ENCODE results near the gene STRA6.
"Not testable (repeated sequence)": the region's sequence is repeated elsewhere in the genome, so short reads cannot be mapped to it uniquely, and the experiment has no call there.

The STRA6 gene

DNA sequence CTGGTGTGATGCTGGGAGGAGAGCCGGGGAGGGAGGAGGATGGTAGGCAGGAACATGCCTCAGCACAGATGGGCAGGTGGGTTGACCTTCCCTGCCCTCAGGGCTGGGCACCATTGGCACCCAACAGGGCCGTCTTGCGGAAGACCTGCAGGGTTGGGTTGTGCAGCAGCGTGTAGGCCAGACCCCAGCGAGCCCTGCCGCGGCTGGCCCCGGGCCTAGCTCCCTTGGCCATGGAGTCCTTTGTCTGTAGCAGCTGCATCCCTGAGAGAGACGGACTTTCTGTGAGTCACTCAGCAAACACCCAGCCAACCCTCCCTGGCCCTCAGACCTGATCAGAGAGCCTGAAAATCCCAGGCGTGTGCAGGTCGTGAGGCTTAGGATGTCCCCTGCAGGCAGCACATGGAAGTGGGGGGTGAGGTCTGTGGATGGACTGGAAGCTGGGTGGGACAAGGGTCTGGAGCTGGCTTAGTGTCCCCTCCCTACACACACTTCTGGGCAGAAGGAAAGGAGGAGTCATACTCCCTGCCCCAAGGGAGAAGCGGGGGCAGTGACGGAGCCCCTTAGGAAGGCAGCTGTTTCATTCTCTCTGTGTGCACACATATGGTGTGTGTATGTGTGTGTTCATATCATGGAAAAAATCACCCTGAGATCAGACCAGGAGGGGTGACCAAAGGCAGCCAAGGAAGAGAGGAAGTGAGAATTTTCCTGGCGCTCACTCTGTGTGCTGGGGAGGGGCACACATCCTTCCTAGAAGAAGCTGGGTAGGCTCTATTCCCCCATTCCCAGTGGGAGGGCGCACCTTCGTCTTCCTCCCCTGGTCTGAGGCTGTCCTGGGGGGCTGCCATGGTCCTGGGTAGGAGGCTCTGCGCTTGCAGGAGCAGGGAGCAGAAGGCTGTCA lies 22.4 kb downstream of the STRA6 start:
- no peak for DNase-seq

DNA sequence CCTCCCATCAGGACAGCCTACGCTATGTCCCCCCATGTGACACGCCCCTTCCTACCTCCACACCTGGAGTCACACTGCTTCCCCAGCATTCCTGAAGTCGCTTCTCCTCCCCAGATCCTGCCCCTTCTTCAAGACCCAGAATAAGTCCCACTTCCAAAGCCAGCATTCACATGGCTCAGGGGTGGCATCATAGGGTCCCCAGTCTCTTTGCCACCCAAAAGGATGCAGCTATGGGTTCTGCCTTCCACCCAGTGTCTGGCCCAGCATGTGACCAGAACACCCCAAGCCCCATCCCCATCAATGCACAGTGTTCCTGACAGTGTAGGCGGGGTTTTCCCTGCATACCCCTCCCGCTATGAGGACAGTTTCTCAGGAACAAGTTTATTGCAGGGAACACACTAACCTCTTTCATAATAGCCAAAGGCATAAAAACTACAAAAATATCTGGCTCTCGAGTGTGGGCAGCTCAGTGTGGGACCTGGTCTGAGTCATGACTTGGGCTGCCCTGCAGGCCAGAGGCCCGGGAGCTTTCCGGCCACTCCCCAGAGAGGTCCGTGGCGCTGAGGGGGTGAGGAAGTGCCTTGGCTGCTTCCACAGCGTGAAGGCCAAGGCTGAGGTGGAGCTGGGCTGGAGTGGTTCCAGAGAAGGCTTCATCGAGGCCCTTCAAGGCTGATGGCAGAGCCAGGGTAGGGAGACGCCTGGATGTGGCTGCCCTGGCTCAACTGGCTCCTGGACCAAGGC lies 23.3 kb downstream of the STRA6 start:
- DNase-seq: no peak

DNA sequence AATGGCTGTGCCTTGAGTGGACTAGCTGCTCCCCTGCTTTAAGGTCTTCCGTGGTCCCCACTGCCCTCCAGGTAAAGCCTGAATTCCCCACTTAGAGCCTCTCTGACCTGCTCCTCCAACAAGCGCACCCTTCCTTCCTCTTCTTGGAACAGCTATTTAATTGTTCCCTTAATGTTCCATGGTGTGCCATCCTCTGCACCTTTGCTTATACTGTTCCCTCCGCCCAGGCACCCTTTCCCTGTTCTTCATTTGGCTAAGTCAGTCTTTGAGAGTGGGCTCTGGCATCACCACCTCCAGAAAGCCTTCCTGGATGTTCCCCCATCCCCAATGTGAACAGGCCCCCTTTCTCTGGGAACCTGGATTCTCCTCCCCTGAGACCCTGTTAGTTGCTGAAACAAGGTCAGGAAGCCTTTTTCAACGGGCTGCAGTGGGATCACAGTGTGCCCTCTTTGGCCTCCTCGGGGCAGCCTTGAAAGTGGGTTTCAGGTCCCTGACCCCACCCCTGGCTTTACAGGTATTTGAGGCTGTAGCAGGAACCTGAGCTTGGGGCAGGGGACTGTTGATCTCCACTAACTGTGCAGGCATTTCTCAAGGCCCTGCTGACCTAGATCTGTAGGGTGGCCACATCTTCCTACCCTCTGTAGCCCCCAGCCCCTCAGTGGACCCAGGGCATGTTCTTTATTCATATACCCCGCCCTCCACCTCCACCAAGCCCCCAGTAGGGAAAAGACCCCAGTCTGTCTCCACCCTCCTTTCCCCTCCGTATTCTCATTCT lies 24.1 kb downstream of the STRA6 start:
- DNase-seq: no peak

DNA sequence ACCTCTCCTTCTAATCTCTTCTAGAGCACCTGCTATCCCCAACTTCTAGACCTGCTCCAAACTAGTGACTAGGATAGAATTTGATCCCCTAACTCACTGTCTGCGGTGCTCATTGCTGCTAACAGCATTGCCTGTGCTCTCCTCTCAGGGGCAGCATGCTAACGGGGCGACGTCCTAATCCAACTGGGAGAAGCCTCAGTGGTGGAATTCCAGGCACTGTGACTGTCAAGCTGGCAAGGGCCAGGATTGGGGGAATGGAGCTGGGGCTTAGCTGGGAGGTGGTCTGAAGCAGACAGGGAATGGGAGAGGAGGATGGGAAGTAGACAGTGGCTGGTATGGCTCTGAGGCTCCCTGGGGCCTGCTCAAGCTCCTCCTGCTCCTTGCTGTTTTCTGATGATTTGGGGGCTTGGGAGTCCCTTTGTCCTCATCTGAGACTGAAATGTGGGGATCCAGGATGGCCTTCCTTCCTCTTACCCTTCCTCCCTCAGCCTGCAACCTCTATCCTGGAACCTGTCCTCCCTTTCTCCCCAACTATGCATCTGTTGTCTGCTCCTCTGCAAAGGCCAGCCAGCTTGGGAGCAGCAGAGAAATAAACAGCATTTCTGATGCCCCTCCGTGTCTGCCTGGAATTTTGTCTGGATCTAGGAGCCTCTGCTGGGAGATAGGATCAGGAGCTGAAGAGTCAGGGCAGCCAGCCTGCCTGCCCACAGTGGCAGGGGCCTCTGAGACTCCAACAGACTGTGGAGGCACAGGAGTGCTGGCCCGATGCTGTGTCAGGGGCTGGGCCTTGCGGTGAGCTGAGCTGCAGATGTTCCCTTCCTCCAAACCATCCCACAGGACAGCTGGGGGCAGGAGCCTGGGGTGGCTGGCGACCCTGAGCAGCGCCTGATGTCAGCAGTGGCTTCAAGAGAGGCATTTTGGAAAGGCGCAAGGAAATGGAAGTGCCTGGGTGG lies 26.0 kb downstream of the STRA6 start:
- DNase-seq: no peak

DNA sequence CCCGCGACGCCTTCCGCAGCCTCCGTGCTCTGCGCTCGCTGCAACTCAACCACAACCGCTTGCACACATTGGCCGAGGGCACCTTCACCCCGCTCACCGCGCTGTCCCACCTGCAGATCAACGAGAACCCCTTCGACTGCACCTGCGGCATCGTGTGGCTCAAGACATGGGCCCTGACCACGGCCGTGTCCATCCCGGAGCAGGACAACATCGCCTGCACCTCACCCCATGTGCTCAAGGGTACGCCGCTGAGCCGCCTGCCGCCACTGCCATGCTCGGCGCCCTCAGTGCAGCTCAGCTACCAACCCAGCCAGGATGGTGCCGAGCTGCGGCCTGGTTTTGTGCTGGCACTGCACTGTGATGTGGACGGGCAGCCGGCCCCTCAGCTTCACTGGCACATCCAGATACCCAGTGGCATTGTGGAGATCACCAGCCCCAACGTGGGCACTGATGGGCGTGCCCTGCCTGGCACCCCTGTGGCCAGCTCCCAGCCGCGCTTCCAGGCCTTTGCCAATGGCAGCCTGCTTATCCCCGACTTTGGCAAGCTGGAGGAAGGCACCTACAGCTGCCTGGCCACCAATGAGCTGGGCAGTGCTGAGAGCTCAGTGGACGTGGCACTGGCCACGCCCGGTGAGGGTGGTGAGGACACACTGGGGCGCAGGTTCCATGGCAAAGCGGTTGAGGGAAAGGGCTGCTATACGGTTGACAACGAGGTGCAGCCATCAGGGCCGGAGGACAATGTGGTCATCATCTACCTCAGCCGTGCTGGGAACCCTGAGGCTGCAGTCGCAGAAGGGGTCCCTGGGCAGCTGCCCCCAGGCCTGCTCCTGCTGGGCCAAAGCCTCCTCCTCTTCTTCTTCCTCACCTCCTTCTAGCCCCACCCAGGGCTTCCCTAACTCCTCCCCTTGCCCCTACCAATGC lies 27.1 kb downstream of the STRA6 start:
- DNase-seq: no peak

DNA sequence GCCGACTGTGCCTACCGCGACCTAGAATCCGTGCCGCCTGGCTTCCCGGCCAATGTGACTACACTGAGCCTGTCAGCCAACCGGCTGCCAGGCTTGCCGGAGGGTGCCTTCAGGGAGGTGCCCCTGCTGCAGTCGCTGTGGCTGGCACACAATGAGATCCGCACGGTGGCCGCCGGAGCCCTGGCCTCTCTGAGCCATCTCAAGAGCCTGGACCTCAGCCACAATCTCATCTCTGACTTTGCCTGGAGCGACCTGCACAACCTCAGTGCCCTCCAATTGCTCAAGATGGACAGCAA lies 27.7 kb downstream of the STRA6 start:
- DNase-seq: no peak

DNA sequence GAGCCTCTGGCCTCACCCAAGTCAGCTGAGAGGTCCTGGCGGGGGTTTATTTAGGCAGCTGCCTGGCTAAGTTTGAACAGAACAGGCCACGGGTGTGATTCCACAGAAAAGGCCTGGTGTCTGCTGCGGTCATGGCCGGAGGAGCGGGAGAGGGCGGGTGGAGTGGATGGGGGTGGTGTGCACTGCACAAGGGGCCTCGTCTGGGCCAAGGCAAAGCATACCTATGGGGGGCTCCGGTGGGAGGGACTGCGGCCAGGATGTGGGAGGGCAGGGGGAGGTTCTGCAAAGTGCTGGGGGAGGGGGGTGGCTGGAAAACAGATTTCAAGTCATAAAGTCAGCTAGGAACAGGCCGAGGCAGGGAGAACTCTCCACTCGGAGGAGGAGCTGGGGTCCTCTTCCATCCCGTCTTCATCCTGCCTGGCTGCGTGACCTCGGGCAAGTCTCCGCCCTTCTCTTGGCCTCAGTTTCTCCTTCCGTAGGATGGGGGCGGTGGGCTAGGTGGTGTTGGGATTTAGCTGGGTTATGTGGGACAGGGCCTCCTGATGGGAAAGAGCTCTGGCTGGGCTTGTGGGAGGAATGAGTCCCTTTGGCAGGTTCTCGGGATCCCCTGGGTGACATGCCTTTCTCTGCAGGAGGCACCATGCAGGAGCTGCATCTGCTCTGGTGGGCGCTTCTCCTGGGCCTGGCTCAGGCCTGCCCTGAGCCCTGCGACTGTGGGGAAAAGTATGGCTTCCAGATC lies 28.2 kb downstream of the STRA6 start:
- no peak for DNase-seq

DNA sequence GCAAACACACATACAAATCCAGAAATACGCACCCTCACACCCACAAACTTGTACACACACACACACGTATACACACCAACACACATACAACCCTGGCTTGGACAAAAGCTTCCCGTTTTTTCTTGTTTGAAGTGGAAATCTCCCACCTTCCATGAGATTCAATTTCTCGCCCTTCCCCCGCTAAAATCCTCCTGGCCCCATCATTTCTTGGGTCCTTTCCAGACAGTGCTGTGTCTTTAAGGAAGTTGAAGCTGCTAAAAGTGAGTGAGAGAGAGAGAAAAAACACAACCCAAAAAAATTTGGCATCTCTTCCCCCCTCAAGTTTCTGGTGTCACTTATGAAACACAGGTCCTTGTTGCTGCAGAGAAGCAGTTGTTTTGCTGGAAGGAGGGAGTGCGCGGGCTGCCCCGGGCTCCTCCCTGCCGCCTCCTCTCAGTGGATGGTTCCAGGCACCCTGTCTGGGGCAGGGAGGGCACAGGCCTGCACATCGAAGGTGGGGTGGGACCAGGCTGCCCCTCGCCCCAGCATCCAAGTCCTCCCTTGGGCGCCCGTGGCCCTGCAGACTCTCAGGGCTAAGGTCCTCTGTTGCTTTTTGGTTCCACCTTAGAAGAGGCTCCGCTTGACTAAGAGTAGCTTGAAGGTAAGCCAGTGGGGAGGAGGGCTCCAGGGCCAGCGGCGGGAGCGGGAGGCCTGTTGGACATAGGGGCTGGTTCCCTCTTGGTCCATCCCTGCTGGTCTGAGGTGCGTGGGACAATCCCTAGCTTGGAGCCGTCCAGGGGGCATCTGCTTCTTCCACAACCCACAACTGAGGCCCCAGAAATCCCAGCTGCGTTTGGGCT lies 29.0 kb downstream of the STRA6 start, which contains the start of gene ISLR:
Gene ISLR, plus strand, starts transcription at position 331 of the 839 bp plus-strand sequence. CDS start 1,149 bp downstream, outside the sequence.
- no peak for DNase-seq

DNA sequence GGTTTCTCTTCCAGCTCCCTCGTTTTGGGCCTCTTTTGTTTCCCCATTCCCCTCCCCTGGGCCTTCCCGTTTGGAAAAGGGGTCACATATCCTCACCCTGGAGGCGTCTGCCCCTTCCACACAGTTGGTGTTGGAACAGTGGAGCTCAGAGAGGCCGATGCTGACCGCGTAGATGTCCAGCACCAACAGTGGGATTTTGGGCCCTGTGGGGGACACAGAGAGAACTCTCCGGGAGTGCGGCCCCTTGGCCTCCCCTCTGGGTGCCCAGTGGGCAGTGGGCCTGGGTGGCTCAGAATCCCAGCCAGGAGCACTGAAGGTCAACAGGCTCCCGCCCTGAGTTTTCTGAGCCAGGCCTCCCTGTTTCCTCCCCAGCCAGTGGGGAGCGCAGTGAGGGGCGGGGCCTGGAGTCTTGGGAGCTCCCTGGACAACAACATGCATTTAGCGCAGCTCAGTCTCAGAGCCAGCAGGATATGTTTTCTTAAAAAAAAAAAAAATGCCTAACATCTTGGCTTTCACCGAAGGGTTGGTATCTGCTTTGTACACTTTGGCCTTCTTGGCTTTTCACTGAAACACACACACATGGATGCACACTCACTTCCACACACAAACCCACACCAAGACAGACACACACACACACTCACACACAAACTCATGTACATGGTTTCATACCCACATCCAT lies 29.7 kb downstream of the STRA6 start:
- no peak for DNase-seq

DNA sequence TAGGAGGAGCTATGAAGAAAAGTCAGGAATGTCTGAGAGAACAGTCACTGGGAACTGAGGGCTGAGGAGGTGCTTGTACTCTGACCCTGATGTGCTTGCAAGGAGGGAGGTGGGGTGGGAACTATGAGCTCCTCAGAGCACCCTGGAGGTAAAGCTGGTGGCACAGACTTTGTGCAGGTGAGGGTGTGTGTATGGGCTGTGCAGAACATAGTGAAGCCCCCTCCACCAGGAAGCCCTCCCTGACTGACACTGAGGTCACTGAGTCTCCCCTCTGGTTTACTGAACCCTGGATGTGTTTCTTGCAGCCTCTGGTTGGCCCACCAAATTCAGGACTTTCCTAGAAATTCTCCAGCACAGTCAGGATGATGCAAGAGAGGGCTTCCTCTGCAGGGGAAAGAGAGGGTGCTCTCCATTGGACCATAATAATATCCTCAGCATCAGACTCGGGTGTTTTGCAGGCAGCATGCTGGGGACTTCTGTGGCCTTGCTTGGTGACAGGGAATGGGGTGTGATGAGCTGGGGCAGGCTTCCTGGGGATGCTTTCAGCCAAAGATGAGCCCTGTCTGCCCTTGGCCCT lies 30.5 kb downstream of the STRA6 start:
- no peak for DNase-seq

DNA sequence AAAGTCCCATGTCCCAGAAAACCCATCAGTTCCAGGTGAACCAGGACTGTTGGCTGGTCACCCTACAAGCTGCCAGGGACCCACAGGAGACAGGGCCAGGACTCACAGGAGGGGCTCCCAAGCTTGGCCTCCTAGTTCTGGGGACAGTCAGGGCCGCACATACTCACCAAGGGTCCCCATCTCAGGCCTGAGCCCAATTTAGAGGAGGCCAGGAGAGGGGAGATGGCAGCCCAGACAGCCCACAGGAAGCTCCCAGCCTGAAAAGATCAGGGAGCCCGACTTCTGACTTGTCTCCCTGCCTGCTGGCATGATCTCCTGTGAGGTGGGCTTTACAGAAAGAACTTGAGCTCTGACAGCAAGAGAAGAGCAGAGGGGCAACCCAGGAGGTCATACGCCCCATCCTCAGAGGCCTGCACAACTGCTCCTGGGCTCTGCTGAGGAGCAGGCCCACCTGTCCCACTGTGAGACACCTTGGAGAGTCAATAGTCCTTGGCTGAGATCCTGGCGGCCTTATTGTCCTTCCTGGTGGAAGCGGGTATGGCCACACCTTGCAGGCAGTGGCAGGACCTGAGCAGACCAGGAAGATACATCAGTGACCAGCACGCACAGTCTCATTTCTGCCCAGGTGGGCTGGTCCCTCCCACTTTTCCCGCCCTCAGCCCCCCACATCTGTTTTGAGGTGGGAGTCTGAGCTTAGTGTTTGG lies 31.6 kb downstream of the STRA6 start:
- DNase-seq: no peak

DNA sequence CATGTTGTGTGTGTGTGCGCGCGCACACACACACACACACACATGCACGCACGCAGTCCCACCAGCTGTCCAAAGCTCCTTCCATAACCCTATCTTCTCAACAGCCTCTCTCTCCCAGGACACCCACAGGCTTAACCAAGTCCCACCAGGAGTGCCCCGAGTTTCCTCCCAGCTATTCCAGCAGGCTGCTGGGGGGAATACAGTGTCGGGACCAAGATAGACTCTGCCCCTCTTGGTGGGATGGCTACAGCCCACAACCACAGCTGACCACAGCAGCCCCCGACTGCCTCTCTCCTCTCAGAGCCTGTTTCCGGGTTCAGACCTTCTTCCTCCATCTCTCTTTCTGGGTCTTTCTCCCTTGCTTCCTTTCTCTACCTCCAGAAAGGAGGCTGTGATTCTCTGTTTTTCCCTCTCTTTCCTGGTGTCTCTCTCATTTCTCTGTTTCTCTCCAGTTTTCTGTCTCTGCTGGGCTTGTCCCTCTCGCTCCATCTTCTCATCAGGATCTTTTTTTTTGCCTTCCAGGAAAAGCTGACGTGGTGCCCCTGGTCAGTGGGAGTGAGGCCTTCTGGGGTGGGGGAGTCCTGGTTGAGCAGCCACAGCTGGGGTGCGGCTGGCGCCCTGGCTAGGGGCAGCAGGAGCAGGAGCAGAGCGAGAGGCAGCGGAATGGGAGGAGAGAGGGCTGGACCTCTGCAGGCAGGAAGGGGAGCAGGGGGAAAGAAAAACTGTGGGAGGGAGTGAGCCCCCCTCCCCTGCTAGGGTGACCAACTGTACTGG lies 32.3 kb downstream of the STRA6 start:
- DNase-seq: no peak

DNA sequence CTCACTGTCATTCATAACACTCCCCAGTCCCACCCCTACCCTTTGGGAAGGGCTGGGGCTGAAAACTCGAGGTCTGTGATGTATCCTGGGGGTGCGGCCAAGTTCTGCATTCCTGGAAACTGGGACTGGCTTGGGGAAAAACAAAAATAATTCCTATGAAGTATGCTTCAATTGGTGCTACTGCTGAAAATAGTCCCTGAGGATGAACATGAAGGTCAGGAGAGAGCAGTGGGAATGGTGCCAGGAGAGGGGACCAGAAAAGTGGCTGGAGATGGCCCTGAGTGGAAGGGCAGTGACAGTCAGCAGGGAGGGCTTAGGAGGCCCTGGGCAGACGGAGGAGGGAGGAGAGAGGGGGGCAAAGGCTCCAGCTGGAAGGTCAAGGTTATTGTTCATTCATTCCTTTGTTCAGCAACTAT lies 33.9 kb downstream of the STRA6 start:
- DNase-seq: no peak

DNA sequence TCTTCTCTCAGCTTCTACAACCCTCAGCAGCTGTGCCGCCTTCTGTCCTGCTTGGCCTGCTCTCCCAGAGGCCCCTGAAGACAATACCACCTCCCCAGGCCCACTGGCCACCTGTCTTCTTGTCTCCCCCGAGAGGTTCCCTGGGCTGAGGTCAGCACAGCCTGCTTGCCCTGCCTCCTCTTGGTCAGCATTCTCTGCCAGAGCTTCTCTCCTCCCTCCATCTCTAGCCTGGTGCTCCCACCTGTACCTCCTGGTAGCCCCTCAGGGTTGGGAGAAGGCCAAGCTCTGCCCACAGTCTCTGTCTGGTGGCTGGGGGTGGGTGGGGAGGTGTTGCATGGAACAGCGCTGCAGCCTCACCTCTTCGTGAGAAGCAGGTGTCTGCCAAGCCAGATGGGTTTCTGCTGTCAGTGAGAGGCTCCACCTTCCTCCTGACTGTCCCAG lies 34.7 kb downstream of the STRA6 start:
- no peak for DNase-seq

DNA sequence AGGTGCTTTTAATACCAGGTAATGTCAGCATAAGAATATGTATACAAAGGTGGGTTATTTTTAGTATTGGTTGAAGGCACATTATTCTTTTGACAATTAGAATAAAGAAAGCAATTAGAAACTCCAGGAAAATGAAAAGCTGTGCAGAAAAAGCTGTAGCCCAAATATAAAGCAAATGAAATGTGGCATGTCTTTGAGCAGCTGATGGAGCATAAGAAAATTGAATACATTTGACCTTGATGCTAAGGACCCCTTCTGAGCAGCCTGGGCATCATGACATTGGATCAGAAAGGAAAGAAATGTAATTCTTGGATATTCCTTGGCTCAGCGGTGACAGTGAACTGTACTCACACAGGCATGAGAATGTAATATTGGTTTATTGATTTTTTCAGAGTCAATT lies 37.1 kb downstream of the STRA6 start:
- no peak for DNase-seq

DNA sequence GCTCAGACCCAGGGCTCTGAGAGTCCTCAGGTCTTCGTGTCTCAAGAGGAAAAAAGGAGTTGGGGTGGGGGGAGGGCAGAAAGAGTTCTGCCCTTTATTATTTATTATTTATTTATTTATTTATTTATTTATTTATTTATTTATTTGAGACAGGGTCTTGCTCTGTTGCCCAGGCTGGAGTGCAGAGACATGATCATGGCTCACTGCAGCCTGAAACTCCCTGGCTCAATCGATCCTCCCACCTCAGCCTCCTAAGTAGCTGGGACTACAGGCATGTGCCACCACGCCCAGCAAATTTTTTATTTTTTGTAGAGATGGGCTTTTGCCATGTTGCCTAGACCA lies 40.4 kb downstream of the STRA6 start:
- not testable (repeated sequence) for DNase-seq

DNA sequence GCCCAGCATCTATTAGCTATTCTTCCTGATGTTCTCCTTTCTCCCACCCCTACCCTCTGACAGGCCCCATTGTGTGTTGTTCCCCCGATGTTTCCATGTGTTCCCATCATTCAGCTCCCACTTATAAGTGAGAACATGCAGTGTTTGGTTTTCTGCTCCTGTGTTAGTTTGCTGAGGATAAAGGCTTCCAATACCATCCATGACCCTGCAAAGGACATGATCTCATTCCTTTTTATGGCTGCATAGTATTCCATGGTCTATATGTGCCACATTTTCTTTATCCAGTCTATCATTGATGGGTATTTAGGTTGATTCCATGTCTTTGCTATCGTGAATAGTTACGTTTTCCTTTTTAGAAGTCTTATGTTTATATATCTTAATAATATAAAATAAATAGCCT lies 42.2 kb downstream of the STRA6 start:
- not testable (repeated sequence) for DNase-seq

Measured in CD4-positive, alpha-beta T cell treated with Interferon gamma for 1 hour (primary cell).